Endothelial cell of umbilical vein (primary cell): ENCODE measurements around the gene MPND. TPM values are rescaled to one million over a fixed set of nuclear protein-coding genes. Genes with fewer than 3 reads are reported as not detected.

ENCODE experiments used
- BruUV-seq: library from RNA; stranded (reverse); fragments of 400-500 nt; replicated peaks from 2 replicates; lab custom pipeline; 2021; lab: Mats Ljungman, UMichigan
- CTCF ChIA-PET: fragments of 300-600, 350-600 bp; sonication (Branson Sonifier 250); formaldehyde crosslinking; loops from one replicate; lab custom pipeline; 2021; ENCODE audit warnings: antibody characterized with exemption, inconsistent platforms; lab: Charles Lee
- POLR2A ChIA-PET: fragments of 300-600, 350-600 bp; sonication (Branson Sonifier 250); formaldehyde crosslinking; loops from one replicate; lab custom pipeline; 2021; ENCODE audit warnings: antibody characterized with exemption, inconsistent platforms; lab: Charles Lee
- DNase-seq: peaks from one replicate; pipeline ENCODE4 v3.0.0-alpha.2; 2011; ENCODE audit warnings: low read depth, low spot score
- FAIRE-seq: peaks from 2 replicates; lab custom pipeline; 2011; peaks lifted over from hg19 to GRCh38; lab: Jason Lieb, UNC
- H2AFZ ChIP-seq: 2 replicates; pipeline ENCODE4 v1.6.0; 2012; ENCODE audit warnings: low read depth, low read length, control low read depth, inconsistent platforms
- H3K27ac ChIP-seq: 2 replicates; pipeline ENCODE4 v1.5.1; 2011; ENCODE audit warnings: low read depth, mild to moderate bottlenecking, control low read depth, low read length, moderate library complexity; ENCODE audit not compliant: insufficient read depth
- H3K27me3 ChIP-seq, 2 experiments: 2 replicates each; pipeline versions ENCODE4 v1.6.0 to v1.6.1; 2011; ENCODE audit warnings: low read length in 2 of 2, mixed read lengths in 1 of 2; ENCODE audit not compliant: control insufficient read depth in 2 of 2, insufficient read depth in 2 of 2
- H3K36me3 ChIP-seq, 2 experiments: 2 replicates in 1 of 2; 3 replicates in 1 of 2; pipeline ENCODE4 v1.5.1; 2011; ENCODE audit warnings: low read length in 2 of 2, mild to moderate bottlenecking in 1 of 2, moderate library complexity in 1 of 2; ENCODE audit not compliant: control insufficient read depth in 2 of 2, insufficient read depth in 2 of 2; ENCODE audit errors: extremely low read depth in 1 of 2
- H3K4me1 ChIP-seq: 3 replicates; pipeline ENCODE4 v1.5.1; 2011; ENCODE audit warnings: mild to moderate bottlenecking, low read length; ENCODE audit not compliant: control insufficient read depth, insufficient read depth; ENCODE audit errors: extremely low read depth
- H3K4me2 ChIP-seq: 2 replicates; pipeline ENCODE4 v1.6.1; 2011; ENCODE audit warnings: low read length, control low read depth, mixed read lengths; ENCODE audit not compliant: insufficient read depth
- H3K4me3 ChIP-seq, 3 experiments: fragments of 200-600 bp in 1 of 3; sonication (generic), shearing (Covaris generic) in 1 of 3; replicated peaks in 1 of 3; 2 replicates each; pipeline ENCODE4 v1.5.1; 2011 to 2016; ENCODE audit warnings: control low read depth in 3 of 3, low read length in 3 of 3, mild to moderate bottlenecking in 2 of 3, inconsistent platforms in 1 of 3, low read depth in 1 of 3, moderate library complexity in 1 of 3; ENCODE audit not compliant: insufficient read depth in 1 of 3
- H3K79me2 ChIP-seq: 2 replicates; pipeline ENCODE4 v1.6.0; 2012; ENCODE audit warnings: low read length, inconsistent platforms; ENCODE audit not compliant: control insufficient read depth, insufficient read depth
- H3K9ac ChIP-seq: replicated peaks from 2 replicates; pipeline ENCODE3; 2011; ENCODE audit warnings: low read length, control low read depth; ENCODE audit not compliant: insufficient read depth; ENCODE audit errors: extremely low read depth
- H3K9me1 ChIP-seq: replicated peaks from 3 replicates; pipeline ENCODE4 v1.6.0; 2011; ENCODE audit warnings: mild to moderate bottlenecking, low read length; ENCODE audit not compliant: control insufficient read depth, insufficient read depth; ENCODE audit errors: extremely low read depth
- H3K9me3 ChIP-seq: replicated peaks from 2 replicates; pipeline ENCODE4 v1.5.1; 2012; ENCODE audit warnings: low read length, inconsistent platforms; ENCODE audit not compliant: control insufficient read depth, insufficient read depth
- H4K20me1 ChIP-seq: replicated peaks from 2 replicates; pipeline ENCODE3; 2011; ENCODE audit warnings: mild to moderate bottlenecking, low read length; ENCODE audit not compliant: control insufficient read depth, insufficient read depth; ENCODE audit errors: extremely low read depth
- EZH2 ChIP-seq: IDR thresholded peaks from 2 replicates; pipeline ENCODE4 v1.6.1; 2012; ENCODE audit warnings: borderline replicate concordance, low read depth, mild to moderate bottlenecking, moderate library complexity, low read length, inconsistent platforms; ENCODE audit not compliant: severe bottlenecking
- FOS ChIP-seq: IDR thresholded peaks from 2 replicates; pipeline ENCODE4 v1.6.1; 2011; ENCODE audit warnings: mild to moderate bottlenecking, low read length, moderate library complexity, borderline replicate concordance; ENCODE audit not compliant: insufficient read depth
- GATA2 ChIP-seq: IDR thresholded peaks from 2 replicates; pipeline ENCODE4 v1.7.0; 2011; ENCODE audit warnings: low read depth, mild to moderate bottlenecking, moderate library complexity, mixed read lengths, low read length; ENCODE audit not compliant: insufficient read length, insufficient read depth
- JUN ChIP-seq: IDR thresholded peaks from 2 replicates; pipeline ENCODE4 v1.6.1; 2011; ENCODE audit warnings: borderline replicate concordance, low read depth; ENCODE audit not compliant: insufficient read length, insufficient read depth
- MYC ChIP-seq: IDR thresholded peaks from one replicate; pipeline ENCODE4 v1.6.1; 2011; ENCODE audit warnings: mild to moderate bottlenecking, low read depth, low read length
- POLR2A ChIP-seq: IDR thresholded peaks from 2 replicates; pipeline ENCODE4 v1.6.1; 2012; ENCODE audit warnings: low read depth, mild to moderate bottlenecking, control low read depth, low read length
- POLR2AphosphoS5 ChIP-seq: IDR thresholded peaks from 2 replicates; pipeline ENCODE4 v1.6.1; 2012; ENCODE audit warnings: low read depth, mild to moderate bottlenecking, control low read depth, low read length, moderate library complexity; ENCODE audit not compliant: insufficient read depth
- dilution Hi-C: fragments of 300-500 bp; cut with MboI; formaldehyde crosslinking; loops from one replicate; pipeline ENCODE4 v1.15.0; 2019; ENCODE audit warnings: low sequenced_read_pairs; ENCODE audit not compliant: extremely low pct_ligation_motif_present
- intact Hi-C: fragments of 100-400 bp; cut with micrococcal nuclease; formaldehyde crosslinking; loops from one replicate; pipeline ENCODE4 v1.10.0; 2022
- polyA plus RNA-seq, 4 experiments: library from polyadenylated mRNA; depleted of rRNA in 3 of 4; stranded (reverse) in 3 of 4; unstranded in 1 of 4; fragments of >200 nt; gene quantifications; 2 replicates each; pipeline versions ENCODE4 v1.2.1 to v1.2.3, GENCODE V29; 2011 to 2012; ENCODE audit warnings: missing spikeins in 1 of 4
- total RNA-seq: library from RNA; stranded (reverse); gene quantifications from 2 replicates; pipeline ENCODE4 v1.2.3, GENCODE V29; 2021
- TF ChIP-seq, protein P1 (sequence below), 2 donors: IDR thresholded peaks; 1 replicate in 1 of 2; 2 replicates in 1 of 2; pipeline ENCODE4 v1.5.1; 2011; ENCODE audit warnings: low read length in 2 of 2, mild to moderate bottlenecking in 2 of 2, moderate library complexity in 2 of 2, control low read depth in 1 of 2, inconsistent platforms in 1 of 2, low read depth in 1 of 2; ENCODE audit not compliant: insufficient read depth in 1 of 2; ENCODE audit errors: extremely low read depth in 1 of 2
- TF ChIP-seq, protein P2 (sequence below): IDR thresholded peaks from 2 replicates; pipeline ENCODE4 v1.6.1; 2011; ENCODE audit not compliant: insufficient read depth, insufficient read length

Gene MPND
- total and polyA plus RNA-seq, 2 donors (not counting 3 experiments of a cell fraction or from before 2014, with no cell fraction given) = 14.8 to 21.1 TPM

DNA sequence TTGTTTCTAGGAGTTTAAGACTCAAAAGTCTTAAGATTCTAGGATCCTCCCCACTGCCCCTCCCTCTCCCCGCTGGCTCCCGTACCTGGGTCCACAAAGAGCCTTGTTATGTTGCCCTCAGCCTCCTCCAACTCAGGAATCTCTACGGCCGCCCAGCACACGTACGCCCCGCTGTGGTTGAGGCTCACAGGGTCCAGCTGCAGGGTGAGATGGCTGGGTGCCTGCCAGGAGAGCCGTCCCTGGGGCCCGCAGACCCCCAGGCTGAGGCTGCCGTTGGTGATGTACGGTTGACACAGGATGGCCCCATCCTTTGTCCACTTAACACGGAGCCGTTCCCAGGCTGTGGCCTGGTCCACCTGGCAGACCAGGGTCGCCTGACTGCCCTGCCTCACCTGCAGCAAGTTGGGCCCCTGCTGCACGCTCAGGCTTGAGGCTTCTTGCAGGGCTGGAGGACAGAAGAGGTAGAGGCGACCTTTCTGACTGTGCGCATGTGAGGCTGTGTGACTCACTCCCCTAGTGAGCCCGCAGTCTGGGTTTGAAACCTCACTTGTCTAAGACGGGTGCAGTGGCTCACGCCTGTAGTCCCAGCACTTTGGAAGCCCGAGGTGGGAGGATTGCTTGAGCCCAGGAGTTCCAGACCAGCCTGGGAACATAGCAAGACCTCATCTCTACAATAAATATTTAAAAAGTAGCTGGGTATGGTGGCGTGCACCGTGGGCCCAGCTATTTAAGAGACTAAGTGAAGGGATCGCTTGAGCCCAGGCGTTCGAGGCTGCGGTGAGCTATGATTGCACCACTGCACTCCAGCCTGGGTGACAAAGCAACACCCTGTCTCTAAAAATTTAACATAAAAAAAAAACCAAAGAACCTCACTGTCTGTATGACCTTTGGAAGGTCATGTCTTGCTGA lies 45.2 kb upstream of the MPND start:
- H2AFZ ChIP-seq = no peak overlapping the region
- H3K9me3 ChIP-seq = no peaks in the 10 kb centered on the region
- H4K20me1 ChIP-seq = no peaks in the 10 kb centered on the region
- no peak for DNase-seq
- H3K4me2 ChIP-seq = no peak overlapping the region
- ChIA-PET POLR2A (no interaction called here), CTCF (interaction anchor here (1.3 to 2.0 kb wide), 2 partner anchors 31 to 54 kb away, joined by 5 to 7 read pairs; no protein-coding TSS in a partner anchor)
- H3K4me1 ChIP-seq = no peaks in the 10 kb centered on the region
- H3K9ac ChIP-seq = no peak overlapping the region
- no peaks in the 10 kb centered on the region for H3K27me3 ChIP-seq
- H3K4me3 ChIP-seq = no peak overlapping the region
- FAIRE-seq = no peak
- H3K9me1 ChIP-seq = no peaks in the 10 kb centered on the region
- no peak overlapping the region for H3K27ac ChIP-seq
- intact Hi-C loops = no loop called here
- H3K79me2 ChIP-seq = no peaks in the 10 kb centered on the region
- no peaks in the 10 kb centered on the region for H3K36me3 ChIP-seq
- BruUV-seq = no TSS peak
- dilution Hi-C loops = no loop called here
- TF ChIP-seq EZH2 = no peak
- TF ChIP-seq MYC = no peak
- TF ChIP-seq, protein P1, sequence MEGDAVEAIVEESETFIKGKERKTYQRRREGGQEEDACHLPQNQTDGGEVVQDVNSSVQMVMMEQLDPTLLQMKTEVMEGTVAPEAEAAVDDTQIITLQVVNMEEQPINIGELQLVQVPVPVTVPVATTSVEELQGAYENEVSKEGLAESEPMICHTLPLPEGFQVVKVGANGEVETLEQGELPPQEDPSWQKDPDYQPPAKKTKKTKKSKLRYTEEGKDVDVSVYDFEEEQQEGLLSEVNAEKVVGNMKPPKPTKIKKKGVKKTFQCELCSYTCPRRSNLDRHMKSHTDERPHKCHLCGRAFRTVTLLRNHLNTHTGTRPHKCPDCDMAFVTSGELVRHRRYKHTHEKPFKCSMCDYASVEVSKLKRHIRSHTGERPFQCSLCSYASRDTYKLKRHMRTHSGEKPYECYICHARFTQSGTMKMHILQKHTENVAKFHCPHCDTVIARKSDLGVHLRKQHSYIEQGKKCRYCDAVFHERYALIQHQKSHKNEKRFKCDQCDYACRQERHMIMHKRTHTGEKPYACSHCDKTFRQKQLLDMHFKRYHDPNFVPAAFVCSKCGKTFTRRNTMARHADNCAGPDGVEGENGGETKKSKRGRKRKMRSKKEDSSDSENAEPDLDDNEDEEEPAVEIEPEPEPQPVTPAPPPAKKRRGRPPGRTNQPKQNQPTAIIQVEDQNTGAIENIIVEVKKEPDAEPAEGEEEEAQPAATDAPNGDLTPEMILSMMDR (IDR thresholded peaks at IDR 0.05; ENCODE audit: extremely low read depth in 1 of 2, insufficient read depth in 1 of 2, low read depth in 1 of 2, low read length in 2 of 2) = no peak
- no peak for TF ChIP-seq POLR2AphosphoS5
- no peak for TF ChIP-seq JUN
- TF ChIP-seq FOS = no peak
- TF ChIP-seq, protein P2, sequence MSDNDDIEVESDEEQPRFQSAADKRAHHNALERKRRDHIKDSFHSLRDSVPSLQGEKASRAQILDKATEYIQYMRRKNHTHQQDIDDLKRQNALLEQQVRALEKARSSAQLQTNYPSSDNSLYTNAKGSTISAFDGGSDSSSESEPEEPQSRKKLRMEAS = no peak
- TF ChIP-seq GATA2 = no peak
- no peak for TF ChIP-seq POLR2A
